Measurements from ENCODE around the gene GPR137. TPM values are rescaled to one million over a fixed set of nuclear protein-coding genes. Genes with fewer than 3 reads are reported as not detected.
A peak's percentile ranks its signal among the peaks of the same experiment; 100 is the strongest.

GPR137 gene
- total and polyA plus RNA-seq, 2 experiments from 2014 or later: 16.3 to 32.5 TPM

DNA sequence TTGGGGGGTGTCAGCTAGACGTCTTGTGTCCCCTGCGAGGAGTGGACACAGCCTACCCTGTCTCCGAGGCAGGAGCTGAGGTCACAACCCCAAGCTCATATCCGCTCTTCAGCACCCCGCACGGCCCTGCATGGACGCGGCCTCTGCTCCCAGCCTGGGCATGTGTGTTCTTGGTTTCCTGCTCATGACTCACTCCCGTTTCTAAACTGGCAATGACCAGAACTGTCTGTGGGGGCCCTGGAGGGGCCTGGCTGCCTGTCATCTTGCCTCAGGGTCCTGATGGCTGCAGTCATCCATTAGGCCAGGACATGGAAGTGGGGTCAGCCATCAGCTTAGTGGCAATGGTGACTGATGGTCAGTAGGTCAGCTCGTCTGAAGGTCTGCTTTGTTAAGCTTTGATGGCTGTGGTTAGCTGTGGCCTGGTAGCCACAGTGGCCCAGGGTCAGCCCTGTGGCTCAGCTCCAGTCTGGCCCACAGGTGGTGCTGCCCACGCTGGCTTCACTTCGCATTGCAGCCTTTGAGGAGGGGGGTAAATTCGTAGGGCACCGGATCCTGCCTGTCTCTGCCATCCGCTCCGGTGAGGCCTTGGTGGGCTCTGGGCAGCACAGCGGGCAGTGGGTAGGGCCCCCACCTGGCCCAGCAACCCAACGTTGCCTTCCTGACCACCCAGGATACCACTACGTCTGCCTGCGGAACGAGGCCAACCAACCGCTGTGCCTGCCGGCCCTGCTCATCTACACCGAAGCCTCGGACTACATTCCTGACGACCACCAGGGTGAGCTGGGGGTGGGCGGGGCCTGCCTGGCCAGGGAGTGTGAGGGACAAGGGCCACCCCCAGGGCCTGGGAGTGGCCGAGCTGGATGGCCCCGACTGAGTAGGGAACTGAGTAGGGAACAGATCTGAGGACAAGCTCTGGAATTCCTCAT is 22.4 kb upstream of the GPR137 start:
- Histone ChIP-seq H3K4me2 (no peak overlapping the region), H3K9me2 (ENCODE audit: insufficient read depth) (no peaks in the 10 kb centered on the region), H3K4me3 (no peak overlapping the region), H3K79me2 (replicated peaks; ENCODE audit: insufficient read depth) (no peaks in the 10 kb centered on the region), H4K20me1 (replicated peaks; ENCODE audit: insufficient read depth) (0 out of 2 replicates have a peak, but pooled peaks cover 4% of the 10 kb centered on the region), H2AFZ (no peak overlapping the region), H3F3A (replicated peaks; ENCODE audit: low read depth) (peaks cover 6% of the 10 kb centered on the region; the same call in 1 of the 2 replicates), H3K4me1 (ENCODE audit: insufficient read depth) (0 out of 2 replicates have a peak, but pooled peaks cover 2% of the 10 kb centered on the region), H3K27me3 (ENCODE audit: insufficient read depth) (no peaks in the 10 kb centered on the region), H3K36me3 (ENCODE audit: insufficient read depth) (peaks cover 6% of the 10 kb centered on the region), H3K27ac (ENCODE audit: low read depth) (no peak overlapping the region)
- ATAC-seq (peak; percentile 36), DNase-seq (ENCODE audit: low spot score) (peak; percentile 49)
- peaks cover 73% of the 10 kb centered on the region for H3K36me3 Mint-ChIP-seq (ENCODE audit: low read depth)
- H3K4me1 Mint-ChIP-seq: peaks cover 12% of the 10 kb centered on the region; the same call in 2 of the 3 replicates
- no peak overlapping the region; the same call in 2 of the 3 replicates for H3K4me3 Mint-ChIP-seq
- peaks cover 10% of the 10 kb centered on the region for H3K27me3 Mint-ChIP-seq (ENCODE audit: insufficient read depth, low read depth, poor library complexity)
- peak overlapping the region; percentile 85; the same call in 1 of the 2 replicates for H3K27ac Mint-ChIP-seq
- no peak for TF ChIP-seq STAT1 (IDR thresholded peaks at IDR 0.05; ENCODE audit: unreplicated experiment)
- TF ChIP-seq, protein P1, sequence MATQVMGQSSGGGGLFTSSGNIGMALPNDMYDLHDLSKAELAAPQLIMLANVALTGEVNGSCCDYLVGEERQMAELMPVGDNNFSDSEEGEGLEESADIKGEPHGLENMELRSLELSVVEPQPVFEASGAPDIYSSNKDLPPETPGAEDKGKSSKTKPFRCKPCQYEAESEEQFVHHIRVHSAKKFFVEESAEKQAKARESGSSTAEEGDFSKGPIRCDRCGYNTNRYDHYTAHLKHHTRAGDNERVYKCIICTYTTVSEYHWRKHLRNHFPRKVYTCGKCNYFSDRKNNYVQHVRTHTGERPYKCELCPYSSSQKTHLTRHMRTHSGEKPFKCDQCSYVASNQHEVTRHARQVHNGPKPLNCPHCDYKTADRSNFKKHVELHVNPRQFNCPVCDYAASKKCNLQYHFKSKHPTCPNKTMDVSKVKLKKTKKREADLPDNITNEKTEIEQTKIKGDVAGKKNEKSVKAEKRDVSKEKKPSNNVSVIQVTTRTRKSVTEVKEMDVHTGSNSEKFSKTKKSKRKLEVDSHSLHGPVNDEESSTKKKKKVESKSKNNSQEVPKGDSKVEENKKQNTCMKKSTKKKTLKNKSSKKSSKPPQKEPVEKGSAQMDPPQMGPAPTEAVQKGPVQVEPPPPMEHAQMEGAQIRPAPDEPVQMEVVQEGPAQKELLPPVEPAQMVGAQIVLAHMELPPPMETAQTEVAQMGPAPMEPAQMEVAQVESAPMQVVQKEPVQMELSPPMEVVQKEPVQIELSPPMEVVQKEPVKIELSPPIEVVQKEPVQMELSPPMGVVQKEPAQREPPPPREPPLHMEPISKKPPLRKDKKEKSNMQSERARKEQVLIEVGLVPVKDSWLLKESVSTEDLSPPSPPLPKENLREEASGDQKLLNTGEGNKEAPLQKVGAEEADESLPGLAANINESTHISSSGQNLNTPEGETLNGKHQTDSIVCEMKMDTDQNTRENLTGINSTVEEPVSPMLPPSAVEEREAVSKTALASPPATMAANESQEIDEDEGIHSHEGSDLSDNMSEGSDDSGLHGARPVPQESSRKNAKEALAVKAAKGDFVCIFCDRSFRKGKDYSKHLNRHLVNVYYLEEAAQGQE (IDR thresholded peaks at IDR 0.05; ENCODE audit: unreplicated experiment): no peak
- TF ChIP-seq POLR2AphosphoS5 (IDR thresholded peaks at IDR 0.05; ENCODE audit: low read depth): no peak
- no peak for TF ChIP-seq CREB1 (CRISPR knock-in tag; IDR thresholded peaks at IDR 0.05; ENCODE audit: low read depth)
- TF ChIP-seq, protein P2, sequence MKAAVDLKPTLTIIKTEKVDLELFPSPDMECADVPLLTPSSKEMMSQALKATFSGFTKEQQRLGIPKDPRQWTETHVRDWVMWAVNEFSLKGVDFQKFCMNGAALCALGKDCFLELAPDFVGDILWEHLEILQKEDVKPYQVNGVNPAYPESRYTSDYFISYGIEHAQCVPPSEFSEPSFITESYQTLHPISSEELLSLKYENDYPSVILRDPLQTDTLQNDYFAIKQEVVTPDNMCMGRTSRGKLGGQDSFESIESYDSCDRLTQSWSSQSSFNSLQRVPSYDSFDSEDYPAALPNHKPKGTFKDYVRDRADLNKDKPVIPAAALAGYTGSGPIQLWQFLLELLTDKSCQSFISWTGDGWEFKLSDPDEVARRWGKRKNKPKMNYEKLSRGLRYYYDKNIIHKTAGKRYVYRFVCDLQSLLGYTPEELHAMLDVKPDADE (IDR thresholded peaks at IDR 0.05): no peak
- TF ChIP-seq, protein P3, sequence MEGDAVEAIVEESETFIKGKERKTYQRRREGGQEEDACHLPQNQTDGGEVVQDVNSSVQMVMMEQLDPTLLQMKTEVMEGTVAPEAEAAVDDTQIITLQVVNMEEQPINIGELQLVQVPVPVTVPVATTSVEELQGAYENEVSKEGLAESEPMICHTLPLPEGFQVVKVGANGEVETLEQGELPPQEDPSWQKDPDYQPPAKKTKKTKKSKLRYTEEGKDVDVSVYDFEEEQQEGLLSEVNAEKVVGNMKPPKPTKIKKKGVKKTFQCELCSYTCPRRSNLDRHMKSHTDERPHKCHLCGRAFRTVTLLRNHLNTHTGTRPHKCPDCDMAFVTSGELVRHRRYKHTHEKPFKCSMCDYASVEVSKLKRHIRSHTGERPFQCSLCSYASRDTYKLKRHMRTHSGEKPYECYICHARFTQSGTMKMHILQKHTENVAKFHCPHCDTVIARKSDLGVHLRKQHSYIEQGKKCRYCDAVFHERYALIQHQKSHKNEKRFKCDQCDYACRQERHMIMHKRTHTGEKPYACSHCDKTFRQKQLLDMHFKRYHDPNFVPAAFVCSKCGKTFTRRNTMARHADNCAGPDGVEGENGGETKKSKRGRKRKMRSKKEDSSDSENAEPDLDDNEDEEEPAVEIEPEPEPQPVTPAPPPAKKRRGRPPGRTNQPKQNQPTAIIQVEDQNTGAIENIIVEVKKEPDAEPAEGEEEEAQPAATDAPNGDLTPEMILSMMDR (conservative IDR thresholded peaks at IDR 0.05; ENCODE audit: low read depth in 2 of 2): no peak
- no peak for TF ChIP-seq JUNB (IDR thresholded peaks at IDR 0.05; ENCODE audit: unreplicated experiment)
- TF ChIP-seq ZNF331 (CRISPR knock-in tag; IDR thresholded peaks at IDR 0.05; ENCODE audit: low read depth): no peak
- TF ChIP-seq, protein P4, sequence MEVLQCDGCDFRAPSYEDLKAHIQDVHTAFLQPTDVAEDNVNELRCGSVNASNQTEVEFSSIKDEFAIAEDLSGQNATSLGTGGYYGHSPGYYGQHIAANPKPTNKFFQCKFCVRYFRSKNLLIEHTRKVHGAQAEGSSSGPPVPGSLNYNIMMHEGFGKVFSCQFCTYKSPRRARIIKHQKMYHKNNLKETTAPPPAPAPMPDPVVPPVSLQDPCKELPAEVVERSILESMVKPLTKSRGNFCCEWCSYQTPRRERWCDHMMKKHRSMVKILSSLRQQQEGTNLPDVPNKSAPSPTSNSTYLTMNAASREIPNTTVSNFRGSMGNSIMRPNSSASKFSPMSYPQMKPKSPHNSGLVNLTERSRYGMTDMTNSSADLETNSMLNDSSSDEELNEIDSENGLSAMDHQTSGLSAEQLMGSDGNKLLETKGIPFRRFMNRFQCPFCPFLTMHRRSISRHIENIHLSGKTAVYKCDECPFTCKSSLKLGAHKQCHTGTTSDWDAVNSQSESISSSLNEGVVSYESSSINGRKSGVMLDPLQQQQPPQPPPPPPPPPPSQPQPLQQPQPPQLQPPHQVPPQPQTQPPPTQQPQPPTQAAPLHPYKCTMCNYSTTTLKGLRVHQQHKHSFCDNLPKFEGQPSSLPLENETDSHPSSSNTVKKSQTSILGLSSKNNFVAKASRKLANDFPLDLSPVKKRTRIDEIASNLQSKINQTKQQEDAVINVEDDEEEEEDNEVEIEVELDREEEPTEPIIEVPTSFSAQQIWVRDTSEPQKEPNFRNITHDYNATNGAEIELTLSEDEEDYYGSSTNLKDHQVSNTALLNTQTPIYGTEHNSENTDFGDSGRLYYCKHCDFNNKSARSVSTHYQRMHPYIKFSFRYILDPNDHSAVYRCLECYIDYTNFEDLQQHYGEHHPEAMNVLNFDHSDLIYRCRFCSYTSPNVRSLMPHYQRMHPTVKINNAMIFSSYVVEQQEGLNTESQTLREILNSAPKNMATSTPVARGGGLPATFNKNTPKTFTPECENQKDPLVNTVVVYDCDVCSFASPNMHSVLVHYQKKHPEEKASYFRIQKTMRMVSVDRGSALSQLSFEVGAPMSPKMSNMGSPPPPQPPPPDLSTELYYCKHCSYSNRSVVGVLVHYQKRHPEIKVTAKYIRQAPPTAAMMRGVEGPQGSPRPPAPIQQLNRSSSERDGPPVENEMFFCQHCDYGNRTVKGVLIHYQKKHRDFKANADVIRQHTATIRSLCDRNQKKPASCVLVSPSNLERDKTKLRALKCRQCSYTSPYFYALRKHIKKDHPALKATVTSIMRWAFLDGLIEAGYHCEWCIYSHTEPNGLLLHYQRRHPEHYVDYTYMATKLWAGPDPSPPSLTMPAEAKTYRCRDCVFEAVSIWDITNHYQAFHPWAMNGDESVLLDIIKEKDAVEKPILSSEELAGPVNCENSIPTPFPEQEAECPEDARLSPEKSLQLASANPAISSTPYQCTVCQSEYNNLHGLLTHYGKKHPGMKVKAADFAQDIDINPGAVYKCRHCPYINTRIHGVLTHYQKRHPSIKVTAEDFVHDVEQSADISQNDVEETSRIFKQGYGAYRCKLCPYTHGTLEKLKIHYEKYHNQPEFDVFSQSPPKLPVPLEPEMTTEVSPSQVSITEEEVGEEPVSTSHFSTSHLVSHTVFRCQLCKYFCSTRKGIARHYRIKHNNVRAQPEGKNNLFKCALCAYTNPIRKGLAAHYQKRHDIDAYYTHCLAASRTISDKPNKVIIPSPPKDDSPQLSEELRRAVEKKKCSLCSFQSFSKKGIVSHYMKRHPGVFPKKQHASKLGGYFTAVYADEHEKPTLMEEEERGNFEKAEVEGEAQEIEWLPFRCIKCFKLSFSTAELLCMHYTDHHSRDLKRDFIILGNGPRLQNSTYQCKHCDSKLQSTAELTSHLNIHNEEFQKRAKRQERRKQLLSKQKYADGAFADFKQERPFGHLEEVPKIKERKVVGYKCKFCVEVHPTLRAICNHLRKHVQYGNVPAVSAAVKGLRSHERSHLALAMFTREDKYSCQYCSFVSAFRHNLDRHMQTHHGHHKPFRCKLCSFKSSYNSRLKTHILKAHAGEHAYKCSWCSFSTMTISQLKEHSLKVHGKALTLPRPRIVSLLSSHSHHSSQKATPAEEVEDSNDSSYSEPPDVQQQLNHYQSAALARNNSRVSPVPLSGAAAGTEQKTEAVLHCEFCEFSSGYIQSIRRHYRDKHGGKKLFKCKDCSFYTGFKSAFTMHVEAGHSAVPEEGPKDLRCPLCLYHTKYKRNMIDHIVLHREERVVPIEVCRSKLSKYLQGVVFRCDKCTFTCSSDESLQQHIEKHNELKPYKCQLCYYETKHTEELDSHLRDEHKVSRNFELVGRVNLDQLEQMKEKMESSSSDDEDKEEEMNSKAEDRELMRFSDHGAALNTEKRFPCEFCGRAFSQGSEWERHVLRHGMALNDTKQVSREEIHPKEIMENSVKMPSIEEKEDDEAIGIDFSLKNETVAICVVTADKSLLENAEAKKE (CRISPR knock-in tag; IDR thresholded peaks at IDR 0.05): no peak
- TF ChIP-seq EZH2phosphoT487 (IDR thresholded peaks at IDR 0.05; ENCODE audit: unreplicated experiment): no peak
- TF ChIP-seq EZH2 (IDR thresholded peaks at IDR 0.05; ENCODE audit: low read depth, unreplicated experiment): no peak
- TF ChIP-seq NANOG (IDR thresholded peaks at IDR 0.05; ENCODE audit: borderline replicate concordance): no peak
- TF ChIP-seq ZNF114 (CRISPR knock-in tag; IDR thresholded peaks at IDR 0.05): no peak
- no peaks in the 10 kb centered on the region; the same call in 2 of the 3 replicates for H3K9me3 Mint-ChIP-seq

Data from GM23338 (cell line).